ENCODE results near the gene DCAF7. TPM values are rescaled to one million over a fixed set of nuclear protein-coding genes. Genes with fewer than 3 reads are reported as not detected.

DCAF7 gene
- polyA plus RNA-seq, 6 donors from 2014 or later: 58.6 to 88.5 (median 79.1) TPM

- Mint-ChIP-seq H3K27me3 (peaks cover 12 to 27% (median 25%) of the 10 kb centered on the region in 3 donors), H3K4me3 (no peak overlapping the region), H3K27ac (no peak overlapping the region), H3K9me3 (no peaks in the 10 kb centered on the region), H3K4me1 (peaks cover 4 to 12% (median 11%) of the 10 kb centered on the region in 3 donors), H3K36me3 (no peaks in the 10 kb centered on the region)
- DNase-seq: no peak
- ATAC-seq (ENCODE audit: low read depth in 2 of 2): no peak
These were observed 7.1 kb upstream of the DCAF7 start for GRCh38 chr17:63542942-63543821.

- Mint-ChIP-seq H3K9me3 (no peaks in the 10 kb centered on the region), H3K4me3 (no peak overlapping the region), H3K27ac (no peak overlapping the region), H3K36me3 (no peaks in the 10 kb centered on the region), H3K27me3 (peaks cover 10 to 20% (median 17%) of the 10 kb centered on the region in 3 donors), H3K4me1 (peaks cover 0 to 7% (median 5%) of the 10 kb centered on the region in 3 donors)
- DNase-seq (no peak), ATAC-seq (ENCODE audit: low read depth in 2 of 2) (no peak)
These were observed 6.4 kb upstream of the DCAF7 start for GRCh38 chr17:63543822-63544420.

GRCh38 chr17:63544467-63545301 is 5.6 kb upstream of the DCAF7 start:
- H3K4me3 Mint-ChIP-seq: no peak overlapping the region

GRCh38 chr17:63546308-63547082 is 3.8 kb upstream of the DCAF7 start:
- DNase-seq: no peak
- Mint-ChIP-seq H3K9me3 (no peaks in the 10 kb centered on the region), H3K4me1 (peaks cover 6 to 23% (median 10%) of the 10 kb centered on the region in 3 donors), H3K27ac (no peak overlapping the region), H3K4me3 (peak overlapping the region in 1 of 8 donors; percentile 24), H3K27me3 (no peaks in the 10 kb centered on the region), H3K36me3 (no peaks in the 10 kb centered on the region)
- ATAC-seq (ENCODE audit: low read depth in 2 of 2): no peak

More at GRCh38 chr17:63544467-63545301, 5.6 kb upstream of the DCAF7 start:
- ATAC-seq (ENCODE audit: low read depth in 2 of 2): no peak
- Mint-ChIP-seq H3K4me1 (peaks cover 0 to 8% (median 5%) of the 10 kb centered on the region in 3 donors), H3K27me3 (peaks cover 2 to 12% (median 10%) of the 10 kb centered on the region in 3 donors), H3K9me3 (no peaks in the 10 kb centered on the region), H3K27ac (peak overlapping the region in 1 of 6 donors; percentile 69), H3K36me3 (no peaks in the 10 kb centered on the region)
- DNase-seq: no peak

- Mint-ChIP-seq H3K27me3 (no peaks in the 10 kb centered on the region), H3K4me1 (peaks cover 10 to 29% (median 16%) of the 10 kb centered on the region in 3 donors), H3K9me3 (no peaks in the 10 kb centered on the region), H3K36me3 (no peaks in the 10 kb centered on the region), H3K4me3 (peak overlapping the region in 2 of 8 donors; percentile 24 to 25), H3K27ac (peak overlapping the region in 2 of 6 donors; percentile 47 to 62)
- DNase-seq (no peak), ATAC-seq (ENCODE audit: low read depth in 2 of 2) (no peak)
These were observed 3.2 kb upstream of the DCAF7 start for GRCh38 chr17:63547083-63547523.

- H3K9me3 Mint-ChIP-seq: no peaks in the 10 kb centered on the region
- H3K27ac Mint-ChIP-seq: peak overlapping the region; percentile 95 to 99 (median 98)
- H3K4me1 Mint-ChIP-seq: peaks cover 28 to 52% (median 36%) of the 10 kb centered on the region in 3 donors
- H3K27me3 Mint-ChIP-seq: no peaks in the 10 kb centered on the region
- peaks cover 0 to 3% of the 10 kb centered on the region in 2 donors for H3K36me3 Mint-ChIP-seq
- DNase-seq: no peak
- H3K4me3 Mint-ChIP-seq: peak overlapping the region; percentile 97 to 99 (median 98)
- peak; percentile 2 to 4 for ATAC-seq (ENCODE audit: low read depth in 2 of 2)
These were observed 860 bp upstream of the DCAF7 start for GRCh38 chr17:63549289-63549945.

- ATAC-seq (ENCODE audit: low read depth in 2 of 2): no peak
- no peak for DNase-seq
- peaks cover 44 to 68% (median 52%) of the 10 kb centered on the region in 3 donors for H3K4me1 Mint-ChIP-seq
- peak overlapping the region; percentile 97 to 99 (median 98) for H3K4me3 Mint-ChIP-seq
- H3K27ac Mint-ChIP-seq: peak overlapping the region; percentile 83 to 99 (median 98)
- H3K9me3 Mint-ChIP-seq: no peaks in the 10 kb centered on the region
- peaks cover 0 to 3% of the 10 kb centered on the region in 2 donors for H3K36me3 Mint-ChIP-seq
- no peaks in the 10 kb centered on the region for H3K27me3 Mint-ChIP-seq
These were observed 751 bp downstream of the DCAF7 start for GRCh38 chr17:63550817-63551639.

GRCh38 chr17:63552211-63552610 is 1.9 kb downstream of the DCAF7 start:
- Mint-ChIP-seq H3K4me1 (peaks cover 52 to 80% (median 60%) of the 10 kb centered on the region in 3 donors), H3K27ac (peak overlapping the region in 4 of 6 donors; percentile 2 to 95 (median 89)), H3K36me3 (peaks cover 0 to 8% of the 10 kb centered on the region in 2 donors), H3K4me3 (peak overlapping the region; percentile 88 to 99 (median 98)), H3K27me3 (no peaks in the 10 kb centered on the region), H3K9me3 (no peaks in the 10 kb centered on the region)
- DNase-seq (no peak), ATAC-seq (ENCODE audit: low read depth in 2 of 2) (no peak)

GRCh38 chr17:63555500-63556156 is 5.4 kb downstream of the DCAF7 start:
- no peak for DNase-seq
- Mint-ChIP-seq H3K36me3 (peaks cover 0 to 12% of the 10 kb centered on the region in 2 donors), H3K9me3 (no peaks in the 10 kb centered on the region), H3K4me1 (peaks cover 66 to 87% (median 81%) of the 10 kb centered on the region in 3 donors), H3K27ac (peak overlapping the region in 4 of 6 donors; percentile 34 to 91 (median 76)), H3K4me3 (peak overlapping the region in 4 of 8 donors; percentile 14 to 61 (median 28)), H3K27me3 (no peaks in the 10 kb centered on the region)
- ATAC-seq (ENCODE audit: low read depth in 2 of 2): peak; percentile 16 to 40

GRCh38 chr17:63557416-63557815 is 7.1 kb downstream of the DCAF7 start:
- Mint-ChIP-seq H3K4me3 (no peak overlapping the region), H3K9me3 (no peaks in the 10 kb centered on the region), H3K27ac (peak overlapping the region in 1 of 6 donors; percentile 23), H3K27me3 (no peaks in the 10 kb centered on the region), H3K36me3 (peaks cover 0 to 12% of the 10 kb centered on the region in 2 donors), H3K4me1 (peaks cover 52 to 86% (median 82%) of the 10 kb centered on the region in 3 donors)
- ATAC-seq (ENCODE audit: low read depth in 2 of 2): no peak
- no peak for DNase-seq

GRCh38 chr17:63558441-63558840 is 8.2 kb downstream of the DCAF7 start:
- H3K27ac Mint-ChIP-seq: peak overlapping the region in 1 of 6 donors; percentile 23

More at GRCh38 chr17:63558441-63558840, 8.2 kb downstream of the DCAF7 start:
- Mint-ChIP-seq H3K4me3 (no peak overlapping the region), H3K27me3 (no peaks in the 10 kb centered on the region), H3K36me3 (peaks cover 0 to 9% of the 10 kb centered on the region in 2 donors), H3K9me3 (no peaks in the 10 kb centered on the region), H3K4me1 (peaks cover 47 to 82% (median 77%) of the 10 kb centered on the region in 3 donors)
- no peak for ATAC-seq (ENCODE audit: low read depth in 2 of 2)
- DNase-seq: no peak

Measured in naive B cell (primary cell).